IMR-90 (cell line): ENCODE measurements around the gene NEK4.

Experiments
- BHLHE40 ChIP-seq: fragments of 150-350 bp; IDR thresholded peaks from 2 replicates; pipeline ENCODE4 v1.6.1; 2016; ENCODE audit warnings: mild to moderate bottlenecking, low read depth, low read length
- CEBPB ChIP-seq: IDR thresholded peaks from 2 replicates; pipeline ENCODE4 v1.6.1; 2012; ENCODE audit warnings: low read depth, low read length, improper control_type of control experiment
- FOS ChIP-seq: fragments of 150-350 bp; IDR thresholded peaks from 2 replicates; pipeline ENCODE4 v1.6.1; 2016; ENCODE audit warnings: low read depth, low read length
- MAFK ChIP-seq: IDR thresholded peaks from 2 replicates; pipeline ENCODE4 v1.6.1; 2012; ENCODE audit warnings: low read depth, low read length, improper control_type of control experiment
- MAZ ChIP-seq: IDR thresholded peaks from 2 replicates; pipeline ENCODE4 v1.6.1; 2012; ENCODE audit warnings: low read depth, mild to moderate bottlenecking, low read length, improper control_type of control experiment, moderate library complexity, borderline replicate concordance
- MXI1 ChIP-seq: IDR thresholded peaks from 2 replicates; pipeline ENCODE4 v1.6.1; 2012; ENCODE audit warnings: low read depth, mild to moderate bottlenecking, low read length, moderate library complexity, borderline replicate concordance
- NFE2L2 ChIP-seq: fragments of 150-350 bp; IDR thresholded peaks from 2 replicates; pipeline ENCODE4 v1.6.1; 2016; ENCODE audit warnings: low read depth, mild to moderate bottlenecking, low read length
- POLR2A ChIP-seq: IDR thresholded peaks from 2 replicates; pipeline ENCODE4 v1.6.1; 2012; ENCODE audit warnings: mild to moderate bottlenecking, low read depth, low read length
- RAD21 ChIP-seq: IDR thresholded peaks from 2 replicates; pipeline ENCODE4 v1.6.1; 2012; ENCODE audit warnings: low read length, improper control_type of control experiment
- RFX5 ChIP-seq: IDR thresholded peaks from 2 replicates; pipeline ENCODE4 v1.8.0; 2012; ENCODE audit warnings: low read depth, mild to moderate bottlenecking, low read length, moderate library complexity
- TF ChIP-seq, protein P1 (sequence below): conservative IDR thresholded peaks from 2 replicates; pipeline ENCODE4 v1.5.1; 2012; ENCODE audit warnings: mild to moderate bottlenecking, low read depth, low read length, improper control_type of control experiment
- TF ChIP-seq, protein P2 (sequence below): fragments of 150-350 bp; IDR thresholded peaks from 2 replicates; pipeline ENCODE4 v1.6.1; 2016; ENCODE audit warnings: low read depth, mild to moderate bottlenecking, low read length, moderate library complexity, borderline replicate concordance
- TF ChIP-seq, protein P3 (sequence below): fragments of 150-350 bp; IDR thresholded peaks from 2 replicates; pipeline ENCODE4 v1.6.1; 2017; ENCODE audit warnings: mild to moderate bottlenecking, antibody characterized with exemption, low read length, low read depth

DNA sequence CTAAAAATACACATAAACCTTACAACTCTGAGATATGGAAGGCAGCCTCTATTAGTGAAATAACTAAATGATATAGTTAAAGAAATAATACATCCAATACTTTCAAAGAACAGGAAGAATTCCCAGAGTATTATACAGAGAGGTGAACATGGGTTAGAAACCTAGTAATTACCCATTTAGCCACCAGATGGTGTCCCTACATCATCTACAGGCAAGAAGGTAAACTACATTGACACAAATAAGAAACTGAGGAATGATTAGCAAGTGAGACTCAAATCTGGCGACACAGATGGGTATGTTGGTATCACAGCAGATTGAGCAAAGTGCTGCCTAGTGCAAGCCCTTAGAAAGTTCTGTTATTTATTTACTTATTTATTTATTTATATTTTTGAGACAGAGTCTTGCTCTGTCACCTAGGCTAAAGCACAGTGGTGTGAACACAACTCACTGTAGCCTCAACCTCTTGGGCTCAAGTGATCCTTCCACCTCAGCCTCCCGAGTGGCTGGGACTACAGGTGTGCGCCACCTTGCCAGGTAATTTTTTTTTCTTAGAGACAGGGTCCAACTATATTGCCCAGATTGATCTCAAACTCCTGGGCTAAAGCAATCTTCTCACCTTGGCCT lies 28.2 kb downstream of the NEK4 start:
- TF ChIP-seq, protein P1, sequence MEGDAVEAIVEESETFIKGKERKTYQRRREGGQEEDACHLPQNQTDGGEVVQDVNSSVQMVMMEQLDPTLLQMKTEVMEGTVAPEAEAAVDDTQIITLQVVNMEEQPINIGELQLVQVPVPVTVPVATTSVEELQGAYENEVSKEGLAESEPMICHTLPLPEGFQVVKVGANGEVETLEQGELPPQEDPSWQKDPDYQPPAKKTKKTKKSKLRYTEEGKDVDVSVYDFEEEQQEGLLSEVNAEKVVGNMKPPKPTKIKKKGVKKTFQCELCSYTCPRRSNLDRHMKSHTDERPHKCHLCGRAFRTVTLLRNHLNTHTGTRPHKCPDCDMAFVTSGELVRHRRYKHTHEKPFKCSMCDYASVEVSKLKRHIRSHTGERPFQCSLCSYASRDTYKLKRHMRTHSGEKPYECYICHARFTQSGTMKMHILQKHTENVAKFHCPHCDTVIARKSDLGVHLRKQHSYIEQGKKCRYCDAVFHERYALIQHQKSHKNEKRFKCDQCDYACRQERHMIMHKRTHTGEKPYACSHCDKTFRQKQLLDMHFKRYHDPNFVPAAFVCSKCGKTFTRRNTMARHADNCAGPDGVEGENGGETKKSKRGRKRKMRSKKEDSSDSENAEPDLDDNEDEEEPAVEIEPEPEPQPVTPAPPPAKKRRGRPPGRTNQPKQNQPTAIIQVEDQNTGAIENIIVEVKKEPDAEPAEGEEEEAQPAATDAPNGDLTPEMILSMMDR: peak; percentile 68
- TF ChIP-seq RFX5: no peak
- TF ChIP-seq, protein P2, sequence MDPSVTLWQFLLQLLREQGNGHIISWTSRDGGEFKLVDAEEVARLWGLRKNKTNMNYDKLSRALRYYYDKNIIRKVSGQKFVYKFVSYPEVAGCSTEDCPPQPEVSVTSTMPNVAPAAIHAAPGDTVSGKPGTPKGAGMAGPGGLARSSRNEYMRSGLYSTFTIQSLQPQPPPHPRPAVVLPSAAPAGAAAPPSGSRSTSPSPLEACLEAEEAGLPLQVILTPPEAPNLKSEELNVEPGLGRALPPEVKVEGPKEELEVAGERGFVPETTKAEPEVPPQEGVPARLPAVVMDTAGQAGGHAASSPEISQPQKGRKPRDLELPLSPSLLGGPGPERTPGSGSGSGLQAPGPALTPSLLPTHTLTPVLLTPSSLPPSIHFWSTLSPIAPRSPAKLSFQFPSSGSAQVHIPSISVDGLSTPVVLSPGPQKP: no peak
- TF ChIP-seq FOS: no peak
- no peak for TF ChIP-seq CEBPB
- no peak for TF ChIP-seq POLR2A
- TF ChIP-seq BHLHE40: no peak
- TF ChIP-seq RAD21: peak; percentile 79
- TF ChIP-seq MAFK: no peak
- TF ChIP-seq MXI1: no peak
- TF ChIP-seq MAZ: no peak
- TF ChIP-seq, protein P3, sequence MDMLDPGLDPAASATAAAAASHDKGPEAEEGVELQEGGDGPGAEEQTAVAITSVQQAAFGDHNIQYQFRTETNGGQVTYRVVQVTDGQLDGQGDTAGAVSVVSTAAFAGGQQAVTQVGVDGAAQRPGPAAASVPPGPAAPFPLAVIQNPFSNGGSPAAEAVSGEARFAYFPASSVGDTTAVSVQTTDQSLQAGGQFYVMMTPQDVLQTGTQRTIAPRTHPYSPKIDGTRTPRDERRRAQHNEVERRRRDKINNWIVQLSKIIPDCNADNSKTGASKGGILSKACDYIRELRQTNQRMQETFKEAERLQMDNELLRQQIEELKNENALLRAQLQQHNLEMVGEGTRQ: no peak
- TF ChIP-seq NFE2L2: no peak
